ENCODE data around the gene COX15.
"Not testable (repeated sequence)": the region's sequence is repeated elsewhere in the genome, so short reads cannot be mapped to it uniquely, and the experiment has no call there.

Gene COX15

DNA sequence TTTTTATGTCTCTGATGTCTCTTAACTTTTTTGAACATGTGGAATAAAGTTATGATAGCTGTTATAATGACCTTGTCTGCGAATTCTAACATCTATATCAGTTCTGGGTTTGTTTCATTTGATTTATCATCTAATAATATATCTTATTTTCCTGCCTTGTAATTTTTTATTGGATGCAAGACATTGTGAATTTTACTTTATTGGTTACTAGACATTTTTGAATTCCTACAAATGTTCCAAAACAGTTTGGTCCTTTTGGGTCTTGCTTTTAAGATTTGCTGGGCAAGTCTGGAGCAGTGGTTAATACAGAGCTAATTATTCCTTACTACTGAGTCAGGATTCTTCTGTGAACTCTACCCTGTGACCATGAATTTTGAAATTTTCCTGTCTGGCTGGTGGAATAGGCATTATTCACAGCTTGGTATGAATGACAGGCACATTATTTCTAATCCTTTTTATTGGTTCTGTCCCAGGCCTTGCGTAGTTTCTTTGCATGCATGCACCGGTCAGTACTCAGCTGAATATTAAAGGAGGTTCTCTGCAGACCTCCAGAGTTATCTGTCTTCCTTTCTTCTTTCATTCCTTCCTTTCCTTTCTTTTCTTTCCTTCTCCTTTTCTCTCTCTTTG is 9.1 kb upstream of the COX15 start:
- no peak for DNase-seq (ENCODE audit: low spot score)

DNA sequence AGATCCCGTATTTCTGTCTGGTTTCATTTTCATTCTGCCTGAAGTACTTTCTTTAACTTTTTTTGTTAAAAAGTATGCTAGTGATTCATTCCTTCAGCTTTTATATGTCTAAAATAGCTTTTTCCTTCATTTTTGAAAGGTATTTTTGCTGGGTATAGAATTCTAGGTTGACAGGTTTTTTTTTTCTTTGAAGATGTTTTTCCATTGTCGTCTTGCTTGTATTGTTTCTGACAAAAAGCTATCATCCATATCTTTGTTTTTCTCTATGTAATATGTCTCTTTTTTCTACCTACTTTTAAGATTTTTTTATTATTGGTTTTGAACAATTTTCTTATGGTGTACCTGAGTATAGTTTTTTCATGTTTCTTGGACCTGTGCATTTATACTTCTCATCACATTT is 8.3 kb upstream of the COX15 start:
- no peak for DNase-seq (ENCODE audit: low spot score)

DNA sequence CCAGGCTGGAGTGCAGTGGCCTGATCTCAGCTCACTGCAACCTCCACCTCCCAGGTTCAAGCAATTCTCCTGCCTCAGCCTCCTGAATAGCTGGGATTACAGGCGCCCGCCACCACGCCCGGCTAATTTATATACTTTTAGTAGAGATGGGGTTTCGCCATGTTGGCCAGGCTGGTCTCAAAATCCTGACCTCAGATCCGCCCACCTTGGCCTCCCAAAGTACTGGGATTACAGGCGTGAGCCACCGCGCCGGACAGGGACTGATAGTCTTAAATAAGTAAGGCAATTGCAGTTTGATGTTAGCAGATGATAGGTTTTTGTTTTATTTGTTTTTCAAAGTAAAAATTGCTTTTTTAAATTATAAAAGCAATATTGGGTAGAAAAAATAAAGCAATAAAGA is 2.2 kb upstream of the COX15 start:
- not testable (repeated sequence) for DNase-seq (ENCODE audit: low spot score)

DNA sequence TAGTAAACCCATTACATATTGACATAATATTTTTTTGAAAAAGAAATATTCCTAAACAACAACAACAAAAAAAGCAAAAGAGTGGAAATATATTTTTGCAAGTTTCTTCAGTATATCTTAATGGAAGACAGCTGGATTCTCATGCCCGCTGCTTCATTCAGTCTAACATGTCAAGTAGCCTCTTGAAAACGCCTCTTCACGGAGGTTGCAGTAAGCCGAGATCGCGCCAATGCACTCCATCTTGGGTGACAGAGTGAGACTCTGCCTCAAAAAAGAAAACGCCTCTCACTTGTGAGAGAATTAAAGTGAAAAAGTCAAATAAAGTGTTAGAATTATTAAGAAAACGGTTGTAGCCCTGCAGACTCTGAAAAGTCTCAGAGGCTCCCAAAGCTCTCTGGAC is 1.4 kb upstream of the COX15 start:
- no peak for DNase-seq (ENCODE audit: low spot score)

DNA sequence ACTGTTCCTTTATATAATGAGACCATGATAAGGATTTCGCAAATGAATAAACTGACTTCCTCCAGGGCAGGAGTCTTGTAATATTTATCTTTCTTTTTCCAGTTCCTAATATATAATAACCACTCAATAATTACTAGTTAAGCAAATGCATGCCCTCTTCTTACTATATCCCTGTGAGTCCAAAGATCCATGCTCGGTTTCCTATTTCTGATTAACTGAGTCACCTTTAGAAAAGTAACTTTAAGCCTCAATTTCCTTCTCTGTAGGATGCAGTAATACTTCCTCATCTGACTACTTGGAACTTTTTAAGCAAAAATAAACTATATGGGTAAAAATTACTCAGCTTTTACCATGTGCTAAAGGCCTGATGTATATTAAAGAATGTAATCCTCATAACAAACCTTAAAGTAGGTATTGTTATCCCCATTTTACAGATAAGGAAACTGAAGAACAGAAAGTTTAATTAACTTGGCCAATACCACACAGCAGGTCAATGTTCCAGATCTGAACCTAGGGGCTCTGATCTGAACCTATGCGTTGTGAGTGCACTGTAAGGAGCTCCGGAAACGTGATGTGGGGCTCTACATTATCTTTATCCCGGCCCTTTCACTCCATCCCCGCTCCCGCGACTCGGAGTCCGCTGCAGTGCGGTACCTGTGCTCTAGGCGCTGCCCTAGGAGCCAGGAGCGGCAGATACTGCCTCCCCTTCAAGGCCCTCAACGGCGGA is 458 bp downstream of the COX15 start:
- DNase-seq (ENCODE audit: low spot score), result no peak

DNA sequence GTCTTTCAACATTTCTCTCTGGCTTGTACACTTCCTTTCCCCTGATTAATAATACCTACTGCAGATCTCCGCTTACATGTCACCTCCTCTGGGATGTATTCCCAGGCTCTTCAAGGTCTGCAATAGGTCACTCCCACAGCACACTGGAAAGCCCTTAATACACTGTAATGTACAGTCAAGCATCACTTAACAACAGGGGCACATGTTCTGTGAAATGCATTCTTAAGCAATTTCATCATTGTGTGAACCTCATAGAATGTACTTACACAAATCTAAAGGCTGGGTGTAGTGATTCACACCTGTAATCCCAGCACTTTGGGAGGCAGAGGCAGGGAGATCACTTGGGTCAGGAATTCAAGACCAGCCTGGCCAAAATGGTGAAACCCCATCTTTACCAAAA is 1.9 kb downstream of the COX15 start:
- DNase-seq (ENCODE audit: low spot score), result no peak

DNA sequence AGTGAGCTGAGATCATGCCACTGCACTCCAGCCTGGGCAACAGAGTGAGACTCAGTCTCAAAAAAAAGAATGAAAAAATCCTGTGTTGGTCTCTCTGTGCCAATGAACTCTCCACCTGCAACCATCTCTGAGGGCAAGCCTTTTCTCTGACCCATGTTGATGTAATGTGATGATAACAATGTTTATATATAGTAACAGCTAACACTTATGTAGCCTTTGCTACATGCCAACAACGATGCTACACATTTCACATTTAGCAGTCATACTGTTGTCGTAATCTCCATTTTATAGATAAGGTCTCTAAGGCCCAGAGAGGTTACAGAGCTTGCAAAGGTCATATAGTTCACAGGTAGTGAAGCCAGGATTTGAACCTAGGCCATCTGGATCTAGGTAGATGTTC is 11.5 kb downstream of the COX15 start:
- DNase-seq (ENCODE audit: low spot score), result no peak

DNA sequence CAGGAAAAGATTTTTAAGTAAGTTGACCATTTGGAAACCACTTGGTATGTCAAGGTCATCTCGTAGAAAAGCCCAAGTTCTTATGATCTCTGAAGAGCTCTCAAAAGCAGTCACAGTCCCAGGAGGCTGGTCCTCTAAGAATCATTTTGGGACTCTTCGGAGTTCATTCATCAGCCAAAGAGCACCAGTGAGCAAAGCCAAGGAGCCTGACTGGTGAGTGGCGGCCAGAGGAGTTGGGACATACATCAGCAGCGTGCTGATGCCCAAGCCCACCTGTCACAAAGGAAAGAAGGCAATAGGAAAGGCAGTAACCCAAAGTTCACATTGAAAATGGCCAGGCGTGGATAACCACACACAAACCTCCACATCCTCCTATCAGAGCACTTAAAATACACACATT is 17.5 kb downstream of the COX15 start:
- no peak for DNase-seq (ENCODE audit: low spot score)

DNA sequence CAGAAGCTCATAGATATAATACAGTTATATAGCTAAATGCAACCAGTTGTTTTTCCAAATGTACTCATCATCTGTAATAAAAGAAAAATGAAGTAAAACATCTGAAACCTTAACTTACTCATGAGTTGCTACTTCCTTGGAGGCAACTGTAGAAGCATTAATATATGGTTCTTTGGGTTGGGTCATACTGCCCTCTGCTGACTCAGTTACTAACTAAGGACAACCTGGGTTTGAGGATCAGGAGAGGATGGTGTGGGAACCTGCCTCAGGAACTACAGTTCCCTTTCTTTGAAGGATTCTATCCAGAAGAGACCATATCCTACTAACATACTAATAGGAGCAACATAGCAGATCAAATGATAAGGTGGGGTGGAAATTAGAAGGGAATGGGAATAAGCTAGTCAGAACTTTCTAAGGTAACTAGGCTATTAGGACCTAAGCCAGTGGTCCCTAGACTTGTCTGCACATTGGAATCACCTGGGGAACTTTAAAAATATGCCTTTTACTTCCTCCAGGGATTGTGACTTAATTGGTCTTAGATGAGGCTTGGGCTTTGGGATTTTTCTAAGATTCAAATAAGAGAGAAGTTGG is 20.7 kb downstream of the COX15 start:
- peak; percentile 27 for DNase-seq (ENCODE audit: low spot score)

DNA sequence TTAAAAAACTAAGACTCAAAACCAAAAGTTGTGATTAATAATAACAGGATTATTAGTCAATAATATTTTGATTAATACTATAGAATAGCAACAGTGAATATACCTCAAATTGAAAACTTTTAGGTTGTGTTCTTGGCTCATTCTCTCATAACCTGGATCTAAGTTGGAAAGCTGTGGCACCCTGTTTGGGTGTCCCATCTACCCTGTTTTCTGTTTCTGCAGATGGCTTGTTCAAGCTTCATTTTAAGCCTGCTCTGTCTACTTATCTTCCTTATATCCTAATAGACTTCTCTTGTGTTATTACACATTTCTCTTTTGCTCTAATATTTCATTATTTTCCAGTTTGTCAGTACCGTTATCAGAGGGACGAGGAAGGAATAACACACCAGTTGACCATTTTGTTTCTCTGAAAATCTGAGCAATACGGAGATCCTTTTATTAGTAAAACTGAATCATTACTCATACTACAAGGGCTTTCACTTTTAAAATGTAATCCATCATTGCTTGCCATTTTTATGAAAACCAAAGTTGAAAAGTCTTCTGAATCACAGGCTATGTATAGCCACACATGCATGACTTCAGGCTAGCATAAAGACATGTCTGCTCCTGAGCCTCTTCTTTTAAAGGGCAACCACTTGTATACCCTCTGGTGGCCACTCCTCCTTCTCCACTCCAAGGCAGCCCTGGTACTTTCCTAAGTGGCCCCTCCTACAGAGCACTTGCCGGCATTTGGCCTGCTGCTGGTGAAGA is 22.3 kb downstream of the COX15 start:
- peak; percentile 44 for DNase-seq (ENCODE audit: low spot score)

DNA sequence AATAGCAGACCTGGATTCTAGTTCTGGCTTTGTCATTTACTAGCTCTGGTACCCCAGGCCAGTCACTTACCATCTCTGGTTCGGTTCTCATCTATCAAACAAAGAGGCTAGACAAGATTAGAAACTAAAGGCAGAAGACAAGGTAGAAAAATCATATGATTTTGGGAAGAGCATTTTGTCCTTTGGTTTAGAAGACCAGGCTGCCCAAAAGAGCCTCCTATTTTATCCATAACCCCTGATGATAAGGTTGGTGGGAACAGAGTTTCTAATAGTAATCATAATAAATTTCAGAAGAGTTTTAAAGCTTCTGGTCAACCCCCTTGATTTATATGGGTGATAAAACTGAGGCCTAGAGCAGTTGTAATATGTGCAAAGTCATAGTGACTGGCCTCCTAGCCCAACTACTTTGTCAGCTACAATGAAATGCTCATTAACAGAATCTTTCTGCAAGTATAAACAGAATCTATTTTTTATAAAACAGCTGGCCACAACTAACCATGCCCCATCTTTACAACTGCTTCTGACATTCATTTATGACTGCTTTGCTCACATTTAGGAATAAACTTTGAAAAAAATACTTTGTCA is 23.4 kb downstream of the COX15 start:
- no peak for DNase-seq (ENCODE audit: low spot score)

DNA sequence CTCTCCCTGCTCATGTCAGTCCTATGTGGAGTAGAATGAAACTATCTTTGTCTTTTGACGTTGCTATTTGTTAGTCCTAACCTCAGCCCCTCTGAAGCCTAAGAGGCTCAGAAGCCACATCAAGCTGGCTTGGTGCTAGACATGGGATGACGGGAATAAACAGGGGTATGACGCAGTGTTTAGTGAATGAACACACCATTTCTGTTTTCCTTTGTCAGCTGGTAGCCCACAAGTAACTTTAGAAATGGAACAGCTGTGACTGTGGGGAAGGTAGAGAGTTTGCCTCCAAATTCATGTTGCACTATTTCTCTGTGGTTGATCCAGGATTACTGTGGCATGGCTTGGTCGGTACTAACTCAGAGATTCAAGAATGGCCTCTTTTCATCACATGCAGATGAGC is 31.3 kb downstream of the COX15 start:
- no peak for DNase-seq (ENCODE audit: low spot score)

DNA sequence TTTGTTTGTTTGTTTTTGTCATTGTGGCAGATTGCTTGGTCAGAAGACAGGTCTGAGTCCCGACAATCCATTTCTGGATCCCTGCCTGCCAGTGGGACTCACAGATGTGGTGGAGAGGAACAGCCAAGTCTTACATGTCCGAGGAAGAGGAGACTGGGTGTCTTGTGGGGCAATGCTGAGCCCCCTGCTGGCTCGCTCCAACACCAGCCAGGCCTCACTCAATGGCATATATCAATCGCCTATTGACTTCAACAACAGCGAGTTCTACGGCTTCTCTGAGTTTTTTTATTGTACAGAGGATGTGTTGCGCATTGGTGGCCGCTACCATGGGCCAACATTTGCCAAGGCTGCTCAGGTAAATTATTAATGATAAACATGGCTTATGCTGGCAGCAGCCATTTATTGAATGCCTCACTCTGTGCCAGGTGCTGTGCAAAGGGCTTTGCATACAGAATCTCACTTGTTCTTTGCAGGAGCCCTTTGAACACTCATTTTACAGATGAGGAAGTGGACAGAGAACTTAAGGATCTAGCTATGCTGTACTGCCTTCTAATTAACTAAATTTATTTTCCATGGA is 33.3 kb downstream of the COX15 start:
- no peak for DNase-seq (ENCODE audit: low spot score)

DNA sequence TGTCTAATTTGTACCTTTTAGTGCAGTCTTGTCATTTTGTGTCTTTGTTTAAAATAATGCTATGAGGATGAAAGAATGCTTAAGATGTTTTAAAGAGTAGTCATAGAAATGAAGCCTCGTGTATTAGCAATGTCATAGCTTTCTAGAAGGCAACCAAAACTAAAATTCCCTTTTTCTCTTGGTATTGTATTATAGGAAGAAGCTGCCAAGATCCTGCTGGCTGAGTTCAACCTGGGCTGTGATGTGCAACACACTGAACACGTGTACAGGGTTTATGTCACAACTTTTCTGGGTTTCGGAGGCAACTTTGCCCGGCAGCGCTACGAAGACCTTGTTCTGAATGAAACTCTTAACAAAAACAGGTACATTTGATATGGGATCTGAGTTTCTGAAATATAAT is 36.2 kb downstream of the COX15 start:
- DNase-seq (ENCODE audit: low spot score), result peak; percentile 8

DNA sequence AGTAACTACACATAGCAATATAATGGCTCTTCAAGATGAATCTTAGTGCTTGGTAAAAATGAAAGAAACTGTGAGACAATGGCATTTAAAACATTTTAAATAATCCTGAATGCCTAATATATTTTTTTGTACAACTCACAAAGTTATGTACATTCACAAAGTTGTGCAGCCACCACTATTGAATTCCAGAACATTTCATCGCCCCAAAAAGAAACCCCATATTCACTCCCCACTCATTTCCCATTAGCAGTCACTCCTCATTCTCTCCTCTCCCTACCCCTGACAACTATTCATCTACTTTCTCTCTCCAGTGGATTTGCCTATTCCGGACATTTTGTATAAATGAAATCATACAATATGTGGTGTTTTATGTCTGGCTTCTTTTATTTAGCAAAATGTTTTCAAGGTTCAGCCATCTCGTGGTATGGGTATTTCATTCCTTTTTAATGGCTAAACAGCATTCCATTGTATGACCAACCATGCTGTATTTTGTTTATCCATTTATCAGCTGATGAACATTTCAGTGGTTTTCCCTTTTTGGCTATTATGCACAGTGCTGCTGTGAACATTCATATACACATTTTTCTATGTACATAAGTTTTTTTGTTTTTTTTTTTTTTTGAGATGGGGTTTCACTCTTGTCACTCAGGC is 37.9 kb downstream of the COX15 start:
- DNase-seq (ENCODE audit: low spot score), result peak; percentile 36

DNA sequence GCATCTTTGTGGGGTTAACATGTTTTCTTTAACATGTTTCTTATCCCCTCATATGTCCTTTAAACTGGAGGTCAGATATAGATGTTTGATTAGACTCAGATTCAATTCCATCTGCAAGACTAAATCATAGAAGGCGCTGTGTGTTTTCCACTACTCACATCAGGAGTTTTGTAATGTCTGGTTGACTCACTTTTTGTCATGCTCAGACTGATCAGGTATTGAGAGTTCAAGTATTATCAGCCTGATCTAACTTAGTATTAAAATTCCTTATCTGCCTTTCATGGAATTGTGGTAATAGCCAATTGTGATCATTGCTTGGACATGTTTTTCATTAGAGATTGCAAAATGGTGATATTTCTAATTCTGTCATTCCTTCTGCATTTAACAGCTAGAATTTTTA is 42.5 kb downstream of the COX15 start:
- no peak for DNase-seq (ENCODE audit: low spot score)

DNA sequence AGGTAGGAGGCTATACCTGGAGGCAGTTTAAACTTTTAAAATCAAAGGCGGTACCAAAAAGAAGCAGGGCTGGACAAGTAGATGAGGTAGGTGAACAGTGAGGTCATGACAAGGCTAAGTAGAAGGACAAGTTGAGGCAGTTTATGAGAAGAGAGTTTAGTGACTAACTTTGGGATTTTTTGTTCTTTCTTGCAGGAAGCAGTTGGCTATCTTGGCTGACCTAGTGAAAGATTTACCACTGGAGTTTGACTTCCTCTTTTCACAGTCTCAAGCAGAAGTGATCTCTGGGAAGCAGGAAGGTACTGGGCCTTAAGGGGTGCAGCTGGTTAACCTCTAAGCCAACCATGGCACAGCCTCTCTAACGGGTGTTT is 46.3 kb downstream of the COX15 start:
- DNase-seq (ENCODE audit: low spot score), result no peak

DNA sequence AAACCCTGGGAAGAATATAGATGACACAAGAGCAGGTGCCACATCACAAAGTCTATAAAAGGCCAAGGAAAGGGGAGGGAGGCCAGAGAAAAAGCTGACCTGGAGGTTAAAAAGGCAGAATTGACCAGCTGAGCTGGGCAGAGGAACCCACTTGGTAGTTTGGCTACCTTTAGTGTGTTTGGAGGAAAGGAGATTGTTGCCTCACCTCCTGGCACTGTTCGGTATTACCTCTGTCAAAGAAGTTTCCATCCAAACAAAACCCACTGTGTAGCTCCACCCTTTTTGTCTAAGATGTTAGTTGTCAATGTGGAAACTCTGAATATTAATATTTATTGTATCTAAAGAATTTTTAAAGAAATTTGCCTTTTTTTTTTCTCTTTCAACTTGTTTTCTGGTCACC is 49.2 kb downstream of the COX15 start:
- DNase-seq (ENCODE audit: low spot score), result no peak

Data from hepatic stellate cell (primary cell).